ENCODE measurements around the gene UNC79.

The UNC79 gene

GRCh38 chr14:93708800-93709199, 278.1 kb downstream of the UNC79 start:
- DNase-seq (ENCODE audit: low spot score), result no peak

GRCh38 chr14:93709249-93709648, 278.5 kb downstream of the UNC79 start:
- no peak for DNase-seq (ENCODE audit: low spot score)

- no peak for DNase-seq (ENCODE audit: low spot score)
Observed at GRCh38 chr14:93712079-93712837, 281.5 kb downstream of the UNC79 start.

DNA sequence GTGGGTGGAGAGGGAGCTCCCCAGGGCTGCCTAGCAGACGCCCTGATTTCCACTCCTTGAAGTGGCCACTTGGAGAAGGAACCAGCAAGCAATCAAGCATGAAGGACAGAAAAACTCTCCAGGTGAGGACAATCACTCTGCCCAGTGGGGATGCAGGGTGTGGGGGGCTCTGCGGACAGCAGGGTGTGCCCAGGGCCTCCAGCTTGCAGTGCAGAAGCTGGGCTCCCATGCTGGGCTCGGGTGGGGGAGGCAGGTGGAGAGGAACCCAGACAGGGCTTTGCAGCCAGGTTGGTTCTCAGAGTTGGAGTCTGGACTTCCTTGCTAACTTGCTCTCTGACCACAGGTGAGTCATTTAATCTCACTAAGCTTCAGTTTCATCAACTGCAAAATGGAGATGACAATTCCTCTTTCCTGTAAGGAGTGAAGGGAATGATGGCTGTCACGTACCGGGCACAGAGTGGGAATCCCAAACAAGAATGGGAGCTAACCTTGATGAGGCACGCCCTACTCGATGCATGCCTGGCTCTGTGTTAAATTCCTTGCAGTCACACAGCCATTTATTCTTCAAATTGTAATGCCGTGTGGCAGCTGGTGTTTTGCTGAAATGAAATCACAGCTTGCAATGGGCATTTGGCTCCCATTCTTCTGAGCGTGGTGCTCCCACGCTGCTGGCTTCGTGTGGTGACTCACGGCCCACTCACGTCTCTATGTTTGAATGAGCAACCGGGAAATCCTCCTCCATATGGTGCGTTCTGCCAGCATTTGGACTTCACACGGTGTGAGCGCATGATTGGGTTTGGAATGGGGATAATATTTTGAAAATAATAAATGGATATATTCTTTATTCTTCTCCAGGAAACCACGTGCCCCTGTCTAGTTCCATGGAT, 282.3 kb downstream of the UNC79 start:
- no peak for DNase-seq (ENCODE audit: low spot score)

DNA sequence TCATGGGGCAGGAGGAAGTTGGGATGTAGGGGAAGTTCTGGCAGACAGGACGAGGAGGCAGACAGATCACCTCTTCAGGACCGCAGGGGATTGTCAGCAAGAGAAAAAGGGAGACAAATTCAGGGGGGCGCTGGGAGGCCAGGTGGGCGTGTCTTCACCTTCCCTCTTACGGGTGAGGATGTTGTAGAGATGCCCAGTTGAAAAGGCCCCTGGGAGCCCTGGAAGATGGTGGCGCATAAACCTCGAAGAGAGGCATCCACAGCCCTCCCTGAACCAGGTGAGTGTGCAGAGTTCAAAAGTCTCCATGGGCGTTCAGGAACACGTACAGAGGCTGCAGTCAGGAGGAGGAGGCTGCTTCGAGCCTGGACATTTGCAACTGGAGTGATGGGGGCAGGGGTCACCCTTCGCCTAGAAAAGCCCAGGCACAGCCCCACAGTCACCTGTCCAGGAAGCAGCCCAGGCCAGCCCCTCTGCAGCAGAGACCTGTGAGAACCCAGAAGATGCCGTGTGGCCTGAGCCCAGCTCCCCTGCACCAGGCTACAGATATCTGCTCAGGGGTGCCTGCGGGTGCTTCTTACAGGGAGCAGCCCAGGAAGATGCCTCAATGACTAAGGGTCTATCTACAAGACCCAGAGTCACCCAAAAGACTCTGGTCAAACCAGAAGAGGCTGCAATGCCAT, 283.1 kb downstream of the UNC79 start:
- no peak for DNase-seq (ENCODE audit: low spot score)

DNA sequence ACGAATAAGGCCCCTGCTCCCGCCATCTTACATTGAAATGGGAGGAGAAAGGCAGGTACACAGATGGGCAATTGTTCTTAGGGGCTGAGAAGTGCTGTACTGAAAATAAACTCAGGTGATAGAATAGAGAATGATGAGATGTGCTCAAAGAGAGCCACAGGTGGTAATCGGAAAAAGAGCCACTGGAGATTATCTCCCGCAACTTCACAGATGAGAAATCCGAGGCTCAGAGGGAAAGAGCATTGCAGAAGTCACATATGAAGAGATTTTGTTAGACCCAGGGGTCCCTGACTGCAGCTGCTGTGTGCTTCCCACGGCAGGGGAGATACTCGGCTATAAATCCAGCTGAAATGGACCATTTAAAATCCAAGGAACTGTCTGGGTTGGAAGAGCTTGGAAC, 283.9 kb downstream of the UNC79 start:
- DNase-seq (ENCODE audit: low spot score), result no peak

DNA sequence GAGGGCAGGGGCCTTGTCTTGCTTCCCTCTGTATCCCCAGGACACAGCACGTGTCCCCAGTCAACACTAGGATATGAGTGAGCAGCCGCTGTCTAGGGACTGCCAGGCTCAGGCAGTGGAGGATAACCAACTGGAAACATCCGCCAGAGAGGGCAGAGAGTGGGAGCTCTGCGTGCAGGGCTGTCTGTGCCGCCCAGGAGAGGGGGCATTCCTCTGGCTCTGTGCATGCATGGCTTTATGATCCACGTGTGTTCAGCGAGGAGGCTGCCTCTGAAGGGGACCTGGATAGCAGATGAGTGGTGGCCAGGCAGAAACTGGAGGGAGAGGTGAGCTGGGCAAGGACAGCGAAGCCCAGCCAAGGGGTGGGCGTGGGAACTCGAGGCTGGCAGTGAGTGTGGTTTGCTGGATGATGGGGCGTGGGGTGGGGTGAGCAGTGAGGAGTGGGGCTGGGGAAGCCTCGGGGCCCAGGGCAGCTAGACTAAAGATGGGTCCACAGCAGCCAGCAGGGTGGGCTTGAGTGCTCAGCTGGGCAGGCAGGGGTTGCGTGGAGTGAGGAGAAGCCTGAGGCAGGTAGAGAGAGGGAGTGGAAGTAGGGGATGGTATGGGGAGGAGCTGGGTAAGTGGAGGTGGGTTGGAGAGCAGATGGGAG, 284.7 kb downstream of the UNC79 start:
- no peak for DNase-seq (ENCODE audit: low spot score)

DNA sequence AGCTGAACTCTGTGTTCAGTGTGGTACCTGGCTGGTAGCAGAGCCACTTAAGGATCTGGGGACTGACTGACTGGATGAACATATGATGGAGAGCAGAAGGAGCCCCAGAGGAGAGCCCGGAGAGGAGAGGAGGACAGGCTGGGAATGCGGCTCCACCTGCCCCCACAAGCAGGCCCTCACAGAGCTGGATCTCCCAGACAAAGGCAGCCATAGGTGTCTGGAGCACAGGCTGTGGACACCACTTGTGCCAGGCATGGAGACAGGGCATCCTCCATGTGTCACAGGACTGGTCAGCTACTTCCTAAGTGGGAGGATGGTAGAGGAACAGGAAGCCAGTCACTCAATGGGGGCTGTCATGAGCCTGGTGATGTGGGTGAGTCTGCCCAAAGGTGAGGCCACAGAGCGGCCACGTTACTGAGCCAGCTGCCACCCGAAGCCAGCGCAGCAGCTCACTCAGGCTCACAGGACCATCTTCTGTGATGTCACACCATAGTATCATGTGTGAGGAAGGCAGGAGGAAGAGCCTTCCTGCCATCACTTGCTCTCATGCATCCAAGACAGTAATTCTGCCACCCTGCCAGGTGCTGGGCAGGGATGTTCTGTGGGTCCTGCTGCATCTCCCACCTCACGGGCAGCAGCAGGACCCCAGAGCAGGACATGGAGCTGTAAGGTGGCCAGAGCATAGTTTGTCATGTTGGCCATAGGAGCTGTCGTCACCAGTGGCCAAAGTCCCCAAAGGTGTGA, 285.4 kb downstream of the UNC79 start:
- no peak for DNase-seq (ENCODE audit: low spot score)

- DNase-seq (ENCODE audit: low spot score), result no peak
Observed at GRCh38 chr14:93716746-93717667, 286.3 kb downstream of the UNC79 start.

GRCh38 chr14:93717668-93718320, 287.1 kb downstream of the UNC79 start:
- DNase-seq (ENCODE audit: low spot score), result no peak

- DNase-seq (ENCODE audit: low spot score), result no peak
Observed at GRCh38 chr14:93719256-93719655, 288.5 kb downstream of the UNC79 start.

DNA sequence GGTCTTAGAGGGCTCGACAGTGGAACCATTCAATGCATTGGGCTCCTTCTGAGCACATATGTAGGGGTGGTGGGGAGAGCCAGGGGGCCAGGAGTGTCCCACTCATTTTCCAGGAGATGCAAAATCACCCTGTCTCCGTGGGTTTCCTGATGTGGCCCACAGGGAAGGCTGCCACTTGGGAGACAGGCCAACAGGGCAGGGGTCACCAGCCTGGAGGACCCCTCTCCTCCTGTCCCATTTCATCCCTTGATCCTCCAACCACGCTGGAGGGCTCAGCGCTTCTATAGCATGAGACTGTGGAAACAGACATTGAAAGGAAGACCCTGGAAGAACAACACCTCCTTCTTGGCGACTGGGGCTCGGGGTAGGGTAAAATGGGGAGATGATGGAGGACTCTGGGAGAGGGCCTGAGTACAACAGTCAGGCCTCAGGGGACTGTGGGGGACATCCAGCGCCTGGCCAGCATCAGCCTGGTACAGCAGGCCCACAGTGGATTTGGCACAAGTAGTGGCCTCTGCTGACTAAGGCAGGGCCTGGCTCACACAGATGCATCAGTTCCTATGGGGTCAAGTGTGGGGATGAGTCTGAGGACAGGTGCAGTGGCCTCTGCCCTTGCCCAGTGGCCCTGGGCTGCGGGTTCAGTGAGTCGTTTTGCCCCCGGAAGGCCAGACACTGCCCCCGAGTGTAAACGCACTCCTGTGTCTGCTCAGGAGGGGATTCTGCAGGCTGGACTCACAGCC, 289.5 kb downstream of the UNC79 start:
- no peak for DNase-seq (ENCODE audit: low spot score)

GRCh38 chr14:93720981-93721483, 290.3 kb downstream of the UNC79 start:
- no peak for DNase-seq (ENCODE audit: low spot score)

- no peak for DNase-seq (ENCODE audit: low spot score)
Observed at GRCh38 chr14:93723001-93723400, 292.3 kb downstream of the UNC79 start.

DNA sequence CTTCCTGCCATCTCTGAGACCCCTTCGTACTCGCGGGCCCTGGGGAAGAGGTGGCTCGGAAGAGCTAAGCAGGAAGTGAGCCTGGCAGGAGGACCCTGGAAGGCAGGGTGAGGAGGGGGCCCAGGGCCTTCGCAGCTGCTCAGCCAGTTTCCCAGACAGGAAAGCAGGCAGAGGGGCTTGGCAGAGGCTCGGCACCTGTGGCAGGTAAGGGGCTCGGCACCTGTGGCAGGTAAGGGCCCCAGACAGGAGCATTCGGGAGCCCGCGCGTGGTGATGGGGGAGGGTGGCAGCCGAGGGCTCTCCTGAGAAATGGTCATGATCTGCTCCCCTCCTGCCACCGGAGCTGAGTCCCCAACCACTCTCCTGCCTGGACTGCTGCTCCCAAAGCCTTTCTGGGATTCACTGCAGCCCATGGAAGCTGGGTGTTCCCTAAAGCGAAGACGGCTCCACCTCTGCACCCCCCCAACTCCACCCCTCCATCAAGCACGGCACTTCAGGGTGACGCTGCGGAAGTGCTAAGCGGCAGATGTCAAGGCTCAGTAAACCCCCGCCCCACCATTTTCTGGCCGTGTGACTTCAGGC, 294.4 kb downstream of the UNC79 start:
- no peak for DNase-seq (ENCODE audit: low spot score)

GRCh38 chr14:93725993-93726392, 295.3 kb downstream of the UNC79 start:
- no peak for DNase-seq (ENCODE audit: low spot score)

- DNase-seq (ENCODE audit: low spot score), result no peak
Observed at GRCh38 chr14:93727039-93727740, 296.5 kb downstream of the UNC79 start.
